Neural crest cell (in vitro differentiated cells): ENCODE measurements around the gene ZER1. TPM values are rescaled to one million over a fixed set of nuclear protein-coding genes. Genes with fewer than 3 reads are reported as not detected.

Source experiments
- DNase-seq: peaks from one replicate; pipeline ENCODE4 v3.0.0; 2021; ENCODE audit warnings: low read depth, mixed read lengths, low spot score
- H3K27ac Mint-ChIP-seq: one replicate; pipeline ENCODE4 v1.8.0; 2021; ENCODE audit warnings: mild to moderate bottlenecking, mixed read lengths; ENCODE audit not compliant: unreplicated experiment
- H3K27me3 Mint-ChIP-seq: 2 replicates; pipeline ENCODE4 v1.8.0; 2021; ENCODE audit warnings: low read depth, mild to moderate bottlenecking, mixed read lengths
- H3K36me3 Mint-ChIP-seq: 2 replicates; pipeline ENCODE4 v1.8.0; 2021; ENCODE audit warnings: low read depth, mild to moderate bottlenecking, mixed read lengths
- H3K4me1 Mint-ChIP-seq: 2 replicates; pipeline ENCODE4 v1.8.0; 2021; ENCODE audit warnings: mixed read lengths
- H3K4me3 Mint-ChIP-seq: one replicate; pipeline ENCODE4 v1.8.0; 2021; ENCODE audit warnings: mild to moderate bottlenecking, mixed read lengths
- H3K9me3 Mint-ChIP-seq: 2 replicates; pipeline ENCODE4 v1.8.0; 2021; ENCODE audit warnings: mixed read lengths
- CTCF ChIP-seq: fragments of 200-600 bp; sonication (generic); conservative IDR thresholded peaks from 2 replicates; pipeline ENCODE4 v1.5.0; 2021; ENCODE audit warnings: antibody characterized with exemption, mild to moderate bottlenecking
- total RNA-seq: library from RNA; stranded (reverse); gene quantifications from 2 replicates; pipeline ENCODE4 v1.2.1, GENCODE V29; 2021

The ZER1 gene
- total RNA-seq, 1 donor from 2014 or later = 19.1 TPM

GRCh38 chr9:128733256-128733655 is 38.5 kb downstream of the ZER1 start:
- peaks cover 8% of the 10 kb centered on the region for H3K4me1 Mint-ChIP-seq
- peaks cover 3% of the 10 kb centered on the region for H3K36me3 Mint-ChIP-seq
- H3K4me3 Mint-ChIP-seq = peak overlapping the region; percentile 61
- no peaks in the 10 kb centered on the region for H3K9me3 Mint-ChIP-seq
- TF ChIP-seq CTCF = peak; percentile 78
- H3K27ac Mint-ChIP-seq = peak overlapping the region; percentile 88
- peak; percentile 84 for DNase-seq
- no peaks in the 10 kb centered on the region for H3K27me3 Mint-ChIP-seq

- Mint-ChIP-seq H3K9me3 (no peaks in the 10 kb centered on the region), H3K4me1 (peaks cover 8% of the 10 kb centered on the region), H3K4me3 (no peak overlapping the region), H3K36me3 (peaks cover 3% of the 10 kb centered on the region), H3K27me3 (no peaks in the 10 kb centered on the region), H3K27ac (no peak overlapping the region)
- no peak for TF ChIP-seq CTCF
- DNase-seq = no peak
These were observed 39.2 kb downstream of the ZER1 start for GRCh38 chr9:128732576-128732975.

- peaks cover 3% of the 10 kb centered on the region for H3K36me3 Mint-ChIP-seq
- H3K9me3 Mint-ChIP-seq = no peaks in the 10 kb centered on the region
- DNase-seq = no peak
- no peaks in the 10 kb centered on the region for H3K27me3 Mint-ChIP-seq
- H3K27ac Mint-ChIP-seq = no peak overlapping the region
- no peak overlapping the region for H3K4me3 Mint-ChIP-seq
- H3K4me1 Mint-ChIP-seq = peaks cover 8% of the 10 kb centered on the region
- no peak for TF ChIP-seq CTCF
These were observed 40.0 kb downstream of the ZER1 start for GRCh38 chr9:128731691-128732090.

- H3K4me3 Mint-ChIP-seq = no peak overlapping the region
- no peaks in the 10 kb centered on the region for H3K9me3 Mint-ChIP-seq
- no peaks in the 10 kb centered on the region for H3K27me3 Mint-ChIP-seq
- H3K27ac Mint-ChIP-seq = no peak overlapping the region
- DNase-seq = no peak
- H3K4me1 Mint-ChIP-seq = peaks cover 10% of the 10 kb centered on the region
- TF ChIP-seq CTCF = no peak
- H3K36me3 Mint-ChIP-seq = peaks cover 3% of the 10 kb centered on the region
These were observed 40.6 kb downstream of the ZER1 start for GRCh38 chr9:128731093-128731492.

- no peak for TF ChIP-seq CTCF
- Mint-ChIP-seq H3K27ac (peak overlapping the region; percentile 27), H3K4me1 (peaks cover 14% of the 10 kb centered on the region), H3K4me3 (no peak overlapping the region), H3K9me3 (peaks cover 2% of the 10 kb centered on the region), H3K27me3 (peaks cover 2% of the 10 kb centered on the region), H3K36me3 (no peaks in the 10 kb centered on the region)
- no peak for DNase-seq
These were observed 41.8 kb downstream of the ZER1 start for GRCh38 chr9:128729766-128730517.
